ENCODE data around the gene CCT5.
"Not testable (repeated sequence)": the region's sequence is repeated elsewhere in the genome, so short reads cannot be mapped to it uniquely, and the experiment has no call there.

CCT5 gene

DNA sequence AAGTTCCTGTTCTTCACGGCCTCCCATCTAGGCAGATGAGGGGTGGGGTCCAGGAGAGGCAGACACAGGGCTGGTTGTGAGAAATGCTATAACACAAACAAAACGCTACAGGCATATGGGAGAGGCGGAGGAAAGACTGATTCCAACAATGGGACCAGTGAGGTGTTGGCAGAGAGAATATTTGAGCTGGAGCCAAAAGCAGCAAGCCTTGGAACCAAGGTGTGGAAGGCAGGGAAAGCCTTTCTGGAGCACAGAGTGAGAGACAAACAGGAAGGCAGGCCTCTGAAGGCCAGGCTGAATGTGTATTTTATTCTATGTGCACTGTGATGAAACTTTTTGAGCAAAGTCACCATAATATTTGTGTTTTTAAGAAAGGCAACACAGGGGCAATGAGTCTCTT lies 3.3 kb upstream of the CCT5 start:
- DNase-seq (ENCODE audit: low read depth): no peak

DNA sequence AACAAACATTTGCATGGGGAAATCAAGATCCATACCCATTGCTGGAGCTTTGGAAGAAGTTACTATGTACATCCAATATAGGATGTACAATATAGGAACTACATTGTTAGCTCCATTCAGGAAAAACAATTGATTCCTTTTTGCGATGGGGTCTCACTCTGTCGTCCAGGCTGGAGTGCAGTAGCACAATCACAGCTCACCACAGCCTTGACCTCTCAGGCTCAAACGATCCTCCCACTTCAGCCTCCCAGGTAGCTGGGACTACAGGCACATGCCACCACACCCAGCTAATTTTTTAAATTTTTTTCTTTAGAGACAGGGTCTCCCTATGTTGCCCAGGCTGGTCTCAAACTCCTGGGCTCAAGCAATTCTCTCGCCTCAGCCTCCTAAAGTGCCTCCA lies 2.9 kb upstream of the CCT5 start:
- not testable (repeated sequence) for DNase-seq (ENCODE audit: low read depth)

DNA sequence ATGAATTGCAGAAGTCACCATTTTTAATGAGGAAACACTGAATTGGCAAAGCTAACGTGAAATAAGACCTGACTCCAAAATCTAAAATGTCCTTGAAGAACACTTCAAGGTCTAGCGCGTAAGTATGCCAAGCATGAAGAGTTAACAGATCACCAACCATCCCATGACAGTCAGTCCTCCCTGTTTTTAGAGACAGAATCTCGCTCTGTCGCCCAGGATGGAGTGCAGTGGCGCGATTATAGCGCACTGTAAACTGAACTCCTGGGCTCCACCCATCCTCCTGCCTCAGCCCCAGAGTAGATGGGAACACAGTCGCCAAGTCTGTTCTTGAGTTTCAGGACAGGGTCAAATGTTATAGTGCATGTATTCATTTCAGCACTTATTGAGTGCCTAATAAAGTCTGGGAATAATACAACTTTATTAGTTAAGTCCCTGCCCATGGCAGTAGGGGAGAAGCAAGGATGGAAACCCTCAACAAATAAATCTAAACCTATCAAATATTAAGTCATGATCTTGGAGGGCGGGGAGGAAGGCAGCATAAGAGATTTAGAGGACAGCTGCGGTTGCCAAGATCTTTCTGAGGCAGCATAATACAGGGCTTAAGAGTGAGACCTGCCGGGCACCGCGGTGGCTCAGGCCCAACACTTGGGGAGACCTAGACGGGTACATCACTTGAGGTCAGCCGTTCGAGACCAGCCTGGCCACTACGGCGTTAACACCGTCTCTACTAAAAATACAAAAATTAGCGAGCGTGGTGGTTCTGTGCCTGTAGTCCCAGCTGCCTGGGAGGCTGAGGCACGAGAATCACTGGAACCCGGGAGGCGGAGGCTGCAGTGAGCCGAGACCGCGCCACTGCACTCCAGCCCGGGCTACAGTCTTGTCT lies 1.5 kb upstream of the CCT5 start:
- no peak for DNase-seq (ENCODE audit: low read depth)

DNA sequence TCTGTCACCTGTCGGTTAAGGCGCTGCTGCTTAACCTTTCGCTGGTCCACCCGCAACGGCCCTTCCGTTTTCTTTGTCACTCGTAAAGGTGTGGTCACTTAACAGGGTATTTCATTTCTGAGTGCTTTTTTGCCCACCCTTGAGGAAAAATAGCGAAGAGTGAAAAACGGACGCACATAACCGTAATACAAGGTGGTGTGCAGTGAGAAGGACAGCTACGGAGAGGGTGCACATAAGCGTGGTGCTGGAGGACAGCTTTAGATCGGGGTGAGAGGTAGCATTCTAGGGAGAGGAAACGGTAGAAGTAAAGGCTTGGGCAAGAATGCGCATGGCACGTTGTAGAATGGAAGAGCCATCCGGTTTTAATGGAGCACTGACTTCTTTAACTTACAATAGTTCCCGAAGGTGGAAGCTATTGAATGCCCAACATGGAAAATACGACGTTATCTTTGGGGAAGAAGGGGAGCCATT lies 761 bp downstream of the CCT5 start:
- DNase-seq (ENCODE audit: low read depth): peak; percentile 10

DNA sequence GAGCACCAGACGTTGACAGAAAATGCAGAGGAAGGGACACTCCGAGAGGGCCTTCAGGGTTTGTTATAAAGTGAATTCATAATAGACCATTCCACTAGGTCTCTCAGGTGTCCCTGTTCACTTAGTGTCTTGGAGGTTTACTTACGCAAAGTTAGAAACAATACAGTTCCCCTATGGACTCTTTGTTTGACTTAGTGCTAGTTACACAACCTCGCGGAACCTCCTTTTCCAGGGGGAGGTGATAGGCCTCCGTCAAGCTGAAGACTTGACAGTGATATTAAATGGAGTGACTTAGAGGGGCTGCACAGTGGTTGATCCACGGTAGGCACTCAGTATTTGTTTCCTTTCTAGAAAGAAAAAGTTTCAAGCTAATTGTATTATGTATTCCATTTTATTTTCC lies 1.3 kb downstream of the CCT5 start:
- DNase-seq (ENCODE audit: low read depth): no peak

DNA sequence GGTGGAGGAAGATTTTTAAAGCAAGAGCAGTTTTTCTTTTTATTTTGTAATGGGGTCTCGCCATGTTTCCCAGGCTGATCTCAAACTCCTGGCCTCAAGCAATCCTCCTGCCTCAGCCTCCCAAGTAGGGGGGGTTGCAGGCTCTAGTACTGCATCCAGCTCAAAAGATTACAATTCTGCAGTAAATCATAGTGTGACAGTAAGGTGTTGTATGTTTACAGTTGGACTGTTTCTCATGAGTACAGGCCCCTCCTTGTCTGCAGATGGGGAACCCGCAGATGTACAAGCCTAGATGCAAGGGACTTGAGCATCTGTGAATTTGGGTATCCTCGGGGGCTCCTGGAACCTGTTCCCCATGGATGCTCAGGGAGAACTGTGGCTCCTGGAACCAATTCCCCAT lies 3.3 kb downstream of the CCT5 start:
- no peak for DNase-seq (ENCODE audit: low read depth)

DNA sequence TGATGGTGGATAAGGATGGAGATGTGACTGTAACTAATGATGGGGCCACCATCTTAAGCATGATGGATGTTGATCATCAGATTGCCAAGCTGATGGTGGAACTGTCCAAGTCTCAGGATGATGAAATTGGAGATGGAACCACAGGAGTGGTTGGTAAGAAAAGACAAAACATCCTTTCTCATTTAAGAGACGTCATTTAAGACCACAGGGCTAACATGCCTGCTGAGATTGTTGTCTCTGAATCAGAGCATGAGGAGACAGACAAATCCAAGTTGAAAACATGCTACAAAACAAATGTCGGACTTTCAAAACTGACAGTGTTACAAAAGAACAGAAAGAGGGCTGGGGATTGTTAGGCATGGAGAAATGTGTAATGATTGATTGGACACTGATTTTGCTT lies 4.6 kb downstream of the CCT5 start:
- no peak for DNase-seq (ENCODE audit: low read depth)

DNA sequence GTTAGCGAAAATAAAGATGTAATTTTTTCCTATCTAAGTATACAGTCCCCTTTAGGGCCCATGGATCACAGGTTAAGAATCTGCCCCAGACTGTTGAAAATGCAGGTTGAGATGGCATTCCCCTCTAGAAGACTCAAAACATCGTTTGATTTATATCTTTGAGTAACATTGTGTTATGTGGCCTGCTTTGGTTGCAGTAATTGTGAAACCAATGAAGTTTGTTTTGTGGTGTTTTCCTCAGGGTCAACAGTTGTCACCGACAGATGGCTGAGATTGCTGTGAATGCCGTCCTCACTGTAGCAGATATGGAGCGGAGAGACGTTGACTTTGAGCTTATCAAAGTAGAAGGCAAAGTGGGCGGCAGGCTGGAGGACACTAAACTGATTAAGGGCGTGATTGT lies 7.8 kb downstream of the CCT5 start:
- DNase-seq (ENCODE audit: low read depth): no peak

DNA sequence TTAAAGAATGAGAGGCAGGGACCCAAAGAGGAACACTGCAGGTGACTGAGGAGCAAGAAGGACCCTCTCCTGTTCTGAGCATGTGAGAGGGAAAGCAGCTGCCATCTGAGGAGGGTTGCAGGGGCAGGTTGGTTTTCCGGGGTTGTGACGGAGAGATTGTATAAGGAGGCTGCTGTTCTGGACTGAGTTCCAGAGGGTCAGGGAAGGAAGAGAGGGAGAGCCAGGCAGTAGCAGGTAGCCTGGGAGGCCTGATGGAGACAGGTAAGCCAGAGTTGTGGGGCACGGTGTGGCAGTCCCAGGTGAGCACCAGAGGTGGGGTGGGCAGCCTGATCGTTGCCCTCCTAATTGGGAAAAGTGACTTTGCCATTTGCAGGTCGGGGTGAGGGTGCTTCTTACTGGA lies 9.8 kb downstream of the CCT5 start:
- no peak for DNase-seq (ENCODE audit: low read depth)

DNA sequence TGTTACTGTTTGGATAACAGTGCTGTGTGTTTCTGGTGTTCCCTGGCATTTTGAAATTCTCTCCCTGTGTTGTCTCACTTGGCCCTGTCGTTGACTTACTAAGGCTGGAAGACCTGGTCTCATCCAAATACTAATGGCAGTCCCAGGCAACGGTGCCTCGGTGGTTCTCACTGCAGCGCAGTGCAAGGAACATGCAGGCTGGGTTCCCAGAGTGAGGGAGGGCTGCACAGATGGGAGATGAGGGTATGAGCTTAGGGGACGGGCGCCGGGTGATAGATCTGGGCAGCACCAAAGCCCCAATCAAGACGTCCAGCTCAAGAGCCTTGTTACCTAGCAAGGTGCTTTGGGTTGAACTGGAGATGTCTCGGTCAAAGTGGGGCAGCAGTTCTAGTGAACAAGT lies 11.0 kb downstream of the CCT5 start:
- no peak for DNase-seq (ENCODE audit: low read depth)

DNA sequence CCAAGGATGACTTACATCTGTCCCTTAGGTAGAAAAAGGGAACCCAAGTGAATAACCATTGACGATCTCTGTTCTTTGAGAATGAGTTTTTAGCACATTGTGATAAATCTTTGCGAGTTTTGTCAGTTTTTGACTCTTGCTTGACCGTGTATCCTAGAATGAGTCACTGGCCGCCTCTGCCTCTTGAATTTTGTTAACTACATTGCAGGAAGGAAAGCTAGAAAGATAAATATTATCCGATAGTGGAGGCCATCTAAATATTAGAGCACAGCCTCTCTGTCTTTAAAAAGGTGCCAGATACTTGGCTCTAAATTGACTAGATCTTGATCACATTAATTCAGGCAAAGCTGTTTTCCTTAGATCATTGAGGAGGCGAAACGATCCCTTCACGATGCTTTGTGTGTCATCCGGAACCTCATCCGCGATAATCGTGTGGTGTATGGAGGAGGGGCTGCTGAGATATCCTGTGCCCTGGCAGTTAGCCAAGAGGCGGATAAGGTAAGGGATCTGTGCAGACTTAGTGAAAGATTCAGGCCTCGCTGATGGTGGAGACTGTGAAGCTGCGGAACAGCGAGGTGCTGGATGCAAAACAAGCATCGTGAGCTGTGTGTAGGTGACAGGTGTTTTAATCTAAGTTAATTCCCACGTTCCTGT lies 12.2 kb downstream of the CCT5 start:
- no peak for DNase-seq (ENCODE audit: low read depth)

DNA sequence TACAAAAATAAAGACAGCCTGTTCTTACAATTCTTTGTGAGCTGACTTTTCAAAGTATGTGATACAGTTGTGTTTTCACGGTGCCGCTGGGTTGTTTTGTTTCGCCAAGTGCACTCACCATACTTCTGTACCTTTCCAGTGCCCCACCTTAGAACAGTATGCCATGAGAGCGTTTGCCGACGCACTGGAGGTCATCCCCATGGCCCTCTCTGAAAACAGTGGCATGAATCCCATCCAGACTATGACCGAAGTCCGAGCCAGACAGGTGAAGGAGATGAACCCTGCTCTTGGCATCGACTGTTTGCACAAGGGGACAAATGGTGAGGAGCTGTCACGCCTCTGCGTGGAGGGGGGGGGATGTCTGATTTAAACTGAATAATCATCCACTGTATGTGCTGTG lies 12.9 kb downstream of the CCT5 start:
- DNase-seq (ENCODE audit: low read depth): no peak

DNA sequence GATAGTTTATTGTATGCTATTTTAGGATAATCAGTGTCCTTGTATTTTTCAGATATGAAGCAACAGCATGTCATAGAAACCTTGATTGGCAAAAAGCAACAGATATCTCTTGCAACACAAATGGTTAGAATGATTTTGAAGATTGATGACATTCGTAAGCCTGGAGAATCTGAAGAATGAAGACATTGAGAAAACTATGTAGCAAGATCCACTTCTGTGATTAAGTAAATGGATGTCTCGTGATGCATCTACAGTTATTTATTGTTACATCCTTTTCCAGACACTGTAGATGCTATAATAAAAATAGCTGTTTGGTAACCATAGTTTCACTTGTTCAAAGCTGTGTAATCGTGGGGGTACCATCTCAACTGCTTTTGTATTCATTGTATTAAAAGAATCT lies 14.5 kb downstream of the CCT5 start:
- DNase-seq (ENCODE audit: low read depth): no peak

DNA sequence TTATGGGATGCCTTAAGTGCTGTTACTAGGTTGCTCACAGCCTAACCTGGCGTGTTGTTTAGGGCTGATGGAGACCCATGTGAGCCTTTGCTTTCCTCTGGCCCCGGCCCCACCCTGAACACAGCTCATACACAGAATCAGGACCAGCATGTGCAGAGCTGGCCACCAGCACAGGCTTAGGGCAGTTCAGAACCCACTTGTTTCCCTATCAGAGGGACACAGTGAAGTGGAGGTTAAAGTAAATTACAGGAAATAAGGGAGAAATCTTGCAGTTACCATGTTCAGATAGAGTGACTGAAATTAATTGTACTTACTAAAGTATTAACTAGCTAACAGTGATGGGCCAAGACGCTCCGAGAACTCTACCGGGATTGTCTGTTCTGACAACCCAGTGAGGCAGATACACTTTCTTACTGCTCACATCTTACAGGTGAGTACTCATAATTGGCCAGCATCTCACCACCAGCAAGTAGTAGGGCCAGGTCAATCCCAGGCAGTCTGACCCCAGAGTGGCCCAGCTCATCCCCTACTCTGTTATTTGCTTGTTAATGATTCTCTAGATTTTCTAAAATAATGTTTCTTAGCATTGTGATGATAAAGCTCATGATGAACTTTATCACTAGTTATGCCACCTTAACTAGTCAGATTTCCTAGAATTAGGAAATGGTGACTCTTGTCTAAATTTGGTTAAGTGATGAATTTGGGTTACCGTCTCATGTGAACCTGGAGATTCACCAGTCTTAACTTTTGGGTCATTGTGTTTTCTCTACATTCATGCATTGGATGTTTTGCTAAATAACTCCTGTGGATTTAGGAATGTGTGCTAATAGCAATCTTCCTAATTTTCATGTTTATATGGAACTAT lies 15.4 kb downstream of the CCT5 start:
- no peak for DNase-seq (ENCODE audit: low read depth)

DNA sequence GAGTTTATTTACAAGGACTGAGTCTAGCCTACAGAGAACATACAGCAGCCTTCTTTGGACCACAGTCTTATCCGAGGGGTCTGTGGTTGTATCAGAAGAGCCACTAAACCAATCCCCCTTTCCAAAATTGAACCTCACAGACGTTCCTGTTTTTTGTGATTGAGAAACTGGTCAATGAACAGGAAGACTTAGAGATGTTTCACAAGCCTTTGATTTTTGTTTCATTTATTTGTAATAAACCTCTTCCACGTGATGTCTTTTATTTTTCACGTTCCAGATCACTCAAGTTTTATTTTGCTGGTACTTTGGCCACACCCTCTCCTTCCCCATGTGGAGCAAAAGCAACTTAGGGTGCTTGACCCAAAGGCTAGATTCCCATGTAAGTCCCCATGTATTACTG lies 16.1 kb downstream of the CCT5 start:
- DNase-seq (ENCODE audit: low read depth): no peak

DNA sequence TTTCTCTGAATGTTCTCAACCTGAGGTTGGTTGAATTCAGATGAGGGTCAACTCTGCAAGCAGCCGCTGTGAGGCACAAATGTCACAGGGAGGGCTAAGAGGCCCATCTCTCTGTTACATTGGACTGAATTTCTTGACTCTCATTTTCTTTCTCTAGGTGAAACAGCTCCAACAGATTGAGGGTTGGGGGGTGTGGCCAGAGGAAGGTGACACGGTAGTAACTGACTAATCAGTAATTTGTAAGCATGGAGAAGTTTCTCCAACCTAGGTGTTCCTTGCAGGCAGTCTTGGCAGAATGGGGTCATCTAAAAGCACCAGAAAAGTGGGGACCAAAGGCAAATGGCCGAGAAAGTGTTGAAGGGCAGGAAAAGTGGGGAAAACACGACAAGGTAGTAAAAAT lies 16.8 kb downstream of the CCT5 start:
- DNase-seq (ENCODE audit: low read depth): no peak

DNA sequence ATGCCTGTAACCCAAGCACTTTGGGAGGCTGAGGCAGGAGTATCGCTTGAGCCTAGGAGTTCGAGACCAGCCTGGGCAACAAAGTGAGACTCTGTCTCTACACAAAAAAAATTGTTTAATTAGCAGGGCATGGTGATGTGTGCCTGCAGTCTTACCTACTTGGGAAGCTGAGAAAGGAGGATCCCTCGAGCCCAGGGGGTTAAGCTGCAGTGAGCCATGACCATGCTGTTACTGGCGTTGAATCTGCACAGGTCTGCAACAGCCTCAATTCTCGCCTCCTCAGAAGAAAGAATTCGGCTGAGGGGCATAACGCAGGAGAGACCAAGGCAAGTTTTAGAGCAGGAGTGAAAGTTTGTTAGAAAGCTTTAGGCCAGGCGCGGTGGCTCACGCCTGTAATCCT lies 18.0 kb downstream of the CCT5 start:
- no peak for DNase-seq (ENCODE audit: low read depth)

DNA sequence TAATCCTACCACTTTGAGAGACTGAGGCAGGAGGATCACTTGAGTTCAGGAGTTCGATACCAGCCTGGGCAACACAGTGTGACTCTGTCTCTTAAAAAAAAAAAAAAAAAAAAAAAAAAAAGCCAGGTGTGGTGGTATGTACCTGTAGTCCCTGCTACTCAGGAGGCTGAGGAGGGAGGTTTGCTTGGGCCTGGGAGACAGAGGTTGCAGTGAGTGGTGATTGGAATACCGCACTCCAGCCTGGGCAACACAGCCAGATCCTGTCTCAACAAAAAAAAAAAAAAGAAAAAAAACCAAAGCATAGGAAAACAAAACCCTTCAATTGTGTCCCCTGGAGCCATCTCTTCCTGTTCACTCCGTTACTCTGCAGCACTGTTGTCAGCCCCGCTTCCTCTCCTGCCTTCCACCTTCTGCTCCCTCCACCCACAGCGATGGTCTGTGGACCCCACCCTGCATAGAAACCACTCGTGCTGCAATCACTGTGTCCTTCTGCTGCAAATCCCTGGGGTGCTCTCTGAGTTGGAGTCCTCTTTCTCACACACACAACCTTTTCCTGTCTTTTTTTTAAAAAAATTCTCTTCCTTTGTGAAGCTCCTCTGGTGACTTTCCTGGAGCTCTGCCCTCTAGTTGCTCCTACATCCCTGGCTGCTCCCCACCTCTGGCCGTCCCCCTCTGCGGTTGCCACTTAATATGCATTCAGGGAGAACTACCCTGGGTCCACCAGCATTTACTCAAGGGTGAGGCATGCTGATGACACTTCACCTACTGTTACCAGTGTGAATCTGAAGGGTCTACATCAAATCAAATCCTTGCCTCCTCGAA lies 22.2 kb downstream of the CCT5 start:
- no peak for DNase-seq (ENCODE audit: low read depth)

DNA sequence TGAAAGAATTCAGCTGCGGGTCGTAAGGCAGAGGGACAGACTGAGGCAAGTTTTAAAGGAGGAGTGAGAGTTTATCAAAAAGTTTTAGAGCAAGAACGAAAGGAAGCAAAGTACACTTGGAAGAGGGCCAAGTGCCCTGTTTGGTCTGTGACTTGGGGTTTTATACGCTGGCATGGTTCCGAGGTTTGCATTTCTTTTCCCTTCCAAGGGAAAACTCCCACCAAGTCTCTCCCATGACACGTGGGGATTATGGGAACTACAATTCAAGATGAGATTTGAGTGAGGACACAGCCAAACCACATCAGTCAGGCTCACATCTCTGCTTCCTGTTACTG lies 22.8 kb downstream of the CCT5 start:
- DNase-seq (ENCODE audit: low read depth): not testable (repeated sequence)

DNA sequence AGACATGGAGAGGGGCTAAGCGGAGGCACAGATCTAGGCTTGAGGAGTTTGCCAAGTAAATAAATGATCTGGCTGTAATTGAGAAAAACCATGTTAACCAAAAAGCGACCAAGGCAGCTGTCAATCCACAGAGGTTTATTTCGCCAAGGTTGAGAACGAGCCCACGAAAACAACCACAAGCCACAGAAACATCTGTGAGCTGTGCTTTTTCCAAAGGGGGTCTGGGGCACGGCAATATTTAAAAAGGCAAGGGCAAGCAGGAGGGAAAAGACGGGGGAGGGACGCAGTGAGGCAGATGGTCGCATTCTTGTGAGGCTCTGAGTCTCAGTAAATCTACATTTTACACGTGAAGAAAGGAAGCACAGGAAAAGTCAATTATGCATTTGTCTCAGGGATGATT lies 25.4 kb downstream of the CCT5 start:
- no peak for DNase-seq (ENCODE audit: low read depth)

DNA sequence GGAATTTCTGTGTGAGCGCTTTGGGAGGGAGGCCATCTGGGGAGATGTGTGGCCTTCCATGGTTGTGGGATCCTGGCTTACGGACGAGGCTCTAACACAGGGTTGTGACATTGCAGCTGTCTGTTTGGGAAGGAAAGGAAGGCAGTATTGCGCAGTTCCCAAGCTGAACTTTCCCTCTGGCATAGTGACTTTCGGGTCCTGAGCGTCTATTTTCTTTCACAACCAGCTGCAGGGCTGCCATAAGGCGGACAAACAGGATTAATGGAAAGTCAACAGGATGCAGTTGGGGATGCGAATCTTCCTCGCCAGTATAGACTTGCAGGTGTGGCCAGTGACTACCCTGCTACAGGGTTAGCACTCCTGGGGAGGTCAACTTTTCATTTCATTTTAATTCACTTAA lies 25.9 kb downstream of the CCT5 start:
- no peak for DNase-seq (ENCODE audit: low read depth)

DNA sequence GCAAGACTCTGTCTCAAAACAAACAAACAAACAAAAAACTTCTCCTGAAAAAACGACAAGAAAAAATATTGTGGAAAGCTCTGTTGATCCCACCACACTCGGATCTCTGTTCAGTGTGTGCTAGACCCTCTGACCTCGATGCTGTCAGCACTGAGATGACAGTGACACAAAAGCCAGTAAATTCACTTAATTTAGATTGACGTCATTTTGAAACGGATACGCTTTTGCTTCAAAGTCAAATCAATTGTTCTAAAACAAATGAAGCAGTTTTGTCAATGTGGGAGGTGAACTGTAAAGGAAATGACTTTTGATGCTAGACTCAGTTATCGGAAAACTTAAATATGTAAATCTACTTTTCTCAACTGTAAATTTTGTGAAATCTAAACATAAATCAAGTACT lies 26.6 kb downstream of the CCT5 start:
- DNase-seq (ENCODE audit: low read depth): no peak

All from activated gamma-delta T cell treated with anti-CD3 and anti-CD28 coated beads, Interleukin-2, amount 50 U/mL, for 16 hours (primary cell).